ENCODE results near the gene ZSCAN21. TPM values are rescaled to one million over a fixed set of nuclear protein-coding genes. Genes with fewer than 3 reads are reported as not detected.

The ZSCAN21 gene
- total RNA-seq, 1 donor from 2014 or later = 14.8 TPM

- Histone ChIP-seq H3K27me3 (ENCODE audit: control insufficient read depth, insufficient read depth, low read length) (no peaks in the 10 kb centered on the region), H3K4me3 (ENCODE audit: low read depth, low read length) (peak within 1 kb of the TSS; percentile 96), H3K36me3 (ENCODE audit: control insufficient read depth, insufficient read depth, low read length) (peaks cover 2% of the 10 kb centered on the region)
- peak; percentile 90 for DNase-seq (ENCODE audit: low read depth)
- TF ChIP-seq, protein P1, sequence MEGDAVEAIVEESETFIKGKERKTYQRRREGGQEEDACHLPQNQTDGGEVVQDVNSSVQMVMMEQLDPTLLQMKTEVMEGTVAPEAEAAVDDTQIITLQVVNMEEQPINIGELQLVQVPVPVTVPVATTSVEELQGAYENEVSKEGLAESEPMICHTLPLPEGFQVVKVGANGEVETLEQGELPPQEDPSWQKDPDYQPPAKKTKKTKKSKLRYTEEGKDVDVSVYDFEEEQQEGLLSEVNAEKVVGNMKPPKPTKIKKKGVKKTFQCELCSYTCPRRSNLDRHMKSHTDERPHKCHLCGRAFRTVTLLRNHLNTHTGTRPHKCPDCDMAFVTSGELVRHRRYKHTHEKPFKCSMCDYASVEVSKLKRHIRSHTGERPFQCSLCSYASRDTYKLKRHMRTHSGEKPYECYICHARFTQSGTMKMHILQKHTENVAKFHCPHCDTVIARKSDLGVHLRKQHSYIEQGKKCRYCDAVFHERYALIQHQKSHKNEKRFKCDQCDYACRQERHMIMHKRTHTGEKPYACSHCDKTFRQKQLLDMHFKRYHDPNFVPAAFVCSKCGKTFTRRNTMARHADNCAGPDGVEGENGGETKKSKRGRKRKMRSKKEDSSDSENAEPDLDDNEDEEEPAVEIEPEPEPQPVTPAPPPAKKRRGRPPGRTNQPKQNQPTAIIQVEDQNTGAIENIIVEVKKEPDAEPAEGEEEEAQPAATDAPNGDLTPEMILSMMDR (IDR thresholded peaks at IDR 0.05; ENCODE audit: insufficient read depth, low read length, poor library complexity, severe bottlenecking) = peak; percentile 75
These were observed 32.0 kb downstream of the ZSCAN21 start, which contains the start of gene ZNF3 for GRCh38 chr7:100081535-100082102. Gene ZNF3, minus strand, starts transcription at chr7:100081723. Its CDS starts 4,366 bp downstream, at chr7:100077357.

GRCh38 chr7:100082978-100083377 lies 33.4 kb downstream of the ZSCAN21 start:
- no peak for DNase-seq (ENCODE audit: low read depth)
- Histone ChIP-seq H3K36me3 (ENCODE audit: control insufficient read depth, insufficient read depth, low read length) (peaks cover 2% of the 10 kb centered on the region), H3K4me3 (ENCODE audit: low read depth, low read length) (no peak overlapping the region), H3K27me3 (ENCODE audit: control insufficient read depth, insufficient read depth, low read length) (no peaks in the 10 kb centered on the region)
- TF ChIP-seq, protein P1 (IDR thresholded peaks at IDR 0.05; ENCODE audit: insufficient read depth, low read length, poor library complexity, severe bottlenecking) = no peak

DNA sequence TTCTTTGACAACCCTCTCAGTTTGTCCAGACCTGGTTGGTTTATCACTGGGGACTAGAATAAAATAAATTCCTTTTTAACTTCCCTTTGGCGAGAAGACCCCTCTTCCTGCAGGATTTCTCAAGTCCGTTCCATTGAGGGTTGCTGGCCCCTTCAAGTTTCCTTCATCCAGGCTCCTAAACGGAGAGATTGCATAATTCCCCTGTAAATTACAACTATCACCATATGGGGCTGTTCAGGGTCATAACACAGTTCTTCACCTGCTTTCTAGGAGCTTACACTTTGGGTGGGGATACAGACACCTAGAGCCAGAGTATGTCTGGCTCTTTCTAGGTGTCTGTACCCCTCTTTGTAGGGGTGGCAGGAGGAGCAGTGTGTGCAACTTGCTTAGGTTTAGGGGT lies 35.9 kb downstream of the ZSCAN21 start:
- no peak for DNase-seq (ENCODE audit: low read depth)
- TF ChIP-seq, protein P1 (IDR thresholded peaks at IDR 0.05; ENCODE audit: insufficient read depth, low read length, poor library complexity, severe bottlenecking) = no peak
- no peaks in the 10 kb centered on the region for H3K27me3 ChIP-seq (ENCODE audit: control insufficient read depth, insufficient read depth, low read length)
- H3K4me3 ChIP-seq (ENCODE audit: low read depth, low read length) = no peak overlapping the region
- H3K36me3 ChIP-seq (ENCODE audit: control insufficient read depth, insufficient read depth, low read length) = no peaks in the 10 kb centered on the region

DNA sequence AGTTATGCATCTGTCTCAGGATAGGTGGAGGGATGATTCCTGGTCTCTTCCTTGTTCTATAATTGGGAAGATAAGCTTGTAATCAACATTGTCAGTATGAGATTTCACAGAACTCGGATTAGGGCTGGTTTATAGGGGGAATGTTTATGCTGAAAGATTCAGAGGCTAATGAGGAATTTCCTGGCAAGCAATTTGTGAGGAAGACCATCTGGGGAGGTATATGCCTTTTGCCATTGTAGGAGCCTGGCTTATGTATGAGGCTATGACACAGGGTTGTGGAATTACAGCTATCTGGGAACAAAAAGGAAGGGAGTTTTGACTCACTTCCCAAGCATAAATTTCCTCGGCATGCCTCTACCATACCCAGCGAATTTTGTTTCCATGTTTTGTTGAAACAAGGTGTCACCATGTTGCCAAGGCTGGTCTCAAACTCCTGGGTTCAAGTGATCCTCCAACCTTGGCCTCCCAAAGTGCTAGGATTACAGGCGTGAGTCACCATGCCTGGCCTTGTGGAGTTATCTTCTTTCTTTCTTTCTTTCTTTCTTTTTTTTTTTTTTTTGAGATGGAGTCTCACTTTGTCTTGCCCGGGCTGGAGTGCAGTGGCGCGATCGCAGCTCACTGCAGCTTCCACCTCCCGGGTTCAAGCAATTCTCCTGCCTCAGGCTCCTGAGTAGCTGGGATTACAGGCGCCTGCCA lies 37.6 kb downstream of the ZSCAN21 start:
- Histone ChIP-seq H3K4me3 (ENCODE audit: low read depth, low read length) (no peak overlapping the region), H3K27me3 (ENCODE audit: control insufficient read depth, insufficient read depth, low read length) (no peaks in the 10 kb centered on the region), H3K36me3 (ENCODE audit: control insufficient read depth, insufficient read depth, low read length) (peaks cover 4% of the 10 kb centered on the region)
- TF ChIP-seq, protein P1 (IDR thresholded peaks at IDR 0.05; ENCODE audit: insufficient read depth, low read length, poor library complexity, severe bottlenecking) = no peak
- peak; percentile 77 for DNase-seq (ENCODE audit: low read depth)

DNA sequence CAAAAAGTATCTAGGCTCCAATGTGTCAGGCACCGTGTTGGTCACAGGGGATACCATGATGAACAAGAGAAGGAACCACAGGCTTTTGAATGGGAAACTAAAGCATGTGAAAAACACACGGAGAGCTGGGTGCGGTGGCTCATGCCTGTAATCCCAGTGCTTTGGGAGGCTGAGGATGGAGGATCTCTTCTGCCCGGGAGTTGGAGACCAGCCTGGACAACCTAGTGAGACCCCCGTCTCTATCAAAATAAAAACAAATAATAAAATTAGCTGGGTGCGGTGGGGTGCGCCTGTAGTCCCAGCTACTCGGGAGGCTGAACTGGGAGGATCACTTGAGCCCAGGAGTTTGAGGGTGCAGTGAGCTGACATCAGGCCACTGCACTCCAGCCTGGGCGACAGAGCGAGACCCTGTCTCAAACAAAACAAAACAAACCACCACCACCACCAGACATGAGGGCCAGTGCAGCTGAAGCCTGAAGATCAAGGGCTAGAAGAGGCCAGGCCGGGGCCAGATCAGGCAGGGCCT lies 38.6 kb downstream of the ZSCAN21 start:
- peaks cover 4% of the 10 kb centered on the region for H3K36me3 ChIP-seq (ENCODE audit: control insufficient read depth, insufficient read depth, low read length)
- no peaks in the 10 kb centered on the region for H3K27me3 ChIP-seq (ENCODE audit: control insufficient read depth, insufficient read depth, low read length)
- no peak for DNase-seq (ENCODE audit: low read depth)
- TF ChIP-seq, protein P1 (IDR thresholded peaks at IDR 0.05; ENCODE audit: insufficient read depth, low read length, poor library complexity, severe bottlenecking) = no peak
- peak overlapping the region; percentile 94 for H3K4me3 ChIP-seq (ENCODE audit: low read depth, low read length)
